ENCODE data around the gene OR51F1. TPM values are rescaled to one million over a fixed set of nuclear protein-coding genes. Genes with fewer than 3 reads are reported as not detected.

OR51F1 gene, protein sequence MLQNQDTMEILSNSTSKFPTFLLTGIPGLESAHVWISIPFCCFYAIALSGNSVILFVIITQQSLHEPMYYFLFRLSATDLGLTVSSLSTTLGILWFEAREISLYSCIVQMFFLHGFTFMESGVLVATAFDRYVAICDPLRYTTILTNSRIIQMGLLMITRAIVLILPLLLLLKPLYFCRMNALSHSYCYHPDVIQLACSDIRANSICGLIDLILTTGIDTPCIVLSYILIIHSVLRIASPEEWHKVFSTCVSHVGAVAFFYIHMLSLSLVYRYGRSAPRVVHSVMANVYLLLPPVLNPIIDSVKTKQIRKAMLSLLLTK
- total RNA-seq = not detected in 2 replicates

DNA sequence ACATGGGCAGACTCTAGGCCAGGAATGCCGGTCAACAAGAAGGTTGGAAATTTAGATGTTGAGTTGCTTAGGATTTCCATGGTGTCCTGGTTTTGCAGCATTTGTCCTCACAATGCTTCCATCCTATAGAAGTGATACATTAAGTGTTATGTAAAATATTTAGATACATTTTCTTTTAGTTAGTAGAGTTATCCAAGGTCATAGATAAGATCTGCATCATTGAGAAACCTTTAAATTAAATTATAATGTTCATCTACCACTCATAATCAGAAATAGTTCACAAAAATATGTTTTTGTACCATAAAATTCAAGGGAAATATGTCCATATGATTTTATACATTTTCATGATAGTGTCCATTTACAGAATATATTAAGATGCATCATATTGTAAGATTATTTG is at the start of gene OR51F1:
Gene OR51F1, minus strand, starts transcription at position 101 of the 400 bp plus-strand sequence. Its CDS starts 0 bp downstream, at position 101.

DNA sequence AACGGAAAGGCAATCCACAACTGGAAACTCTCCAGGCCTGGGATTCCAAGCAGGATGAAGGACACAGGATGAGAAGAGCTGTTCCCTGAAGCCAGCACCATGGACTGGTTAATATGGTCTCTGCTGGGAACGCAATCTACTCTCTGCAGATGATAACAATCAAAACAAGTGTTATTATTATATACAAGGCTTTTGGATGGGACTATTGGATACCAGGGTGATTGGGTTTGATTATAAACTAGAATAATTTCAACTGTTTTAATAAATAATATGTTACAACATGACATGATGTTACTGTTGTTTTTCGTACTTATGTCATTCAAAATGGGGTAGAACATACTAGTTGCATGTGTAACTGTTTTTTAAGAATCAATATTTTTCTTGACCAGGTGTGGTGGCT is 34.5 kb upstream of the OR51F1 start, which contains the start of gene OR52R1:
Gene OR52R1, minus strand, starts transcription at position 101 of the 400 bp plus-strand sequence. Its CDS starts 0 bp downstream, at position 101.

Other genes starting within 250 kb of the OR51F1 start
- not detected in 2 replicates for gene OR52M1, start 224.7 kb downstream of the OR51F1 start, total RNA-seq
- not detected in 2 replicates for gene OR52I2, start 188.2 kb downstream of the OR51F1 start, total RNA-seq
- gene OR52I1, start 175.9 kb downstream of the OR51F1 start, total RNA-seq = not detected in 2 replicates
- 6.2 and 8.1 TPM in 2 replicates for gene TRIM68, start 161.7 kb downstream of the OR51F1 start, total RNA-seq
- not detected in 2 replicates for gene OR51D1, start 132.5 kb downstream of the OR51F1 start, total RNA-seq
- gene OR51E1, start 126.0 kb downstream of the OR51F1 start, total RNA-seq = not detected in 2 replicates
- gene OR51E2, start 72.1 kb downstream of the OR51F1 start, total RNA-seq = not detected in 2 replicates
- not detected in 2 replicates for gene MMP26, start 65.2 kb downstream of the OR51F1 start, total RNA-seq
- not detected in 2 replicates for gene OR52R1, start 34.4 kb upstream of the OR51F1 start, total RNA-seq
- not detected in 2 replicates for gene OR51F2, start 51.4 kb upstream of the OR51F1 start, total RNA-seq
- gene OR51S1, start 79.3 kb upstream of the OR51F1 start, total RNA-seq = not detected in 2 replicates
- 0.13 TPM in 1 of 2 replicates, not detected in the other for gene OR51T1, start 112.0 kb upstream of the OR51F1 start, total RNA-seq
- not detected in 2 replicates for gene OR51A7, start 133.8 kb upstream of the OR51F1 start, total RNA-seq
- gene OR51G2, start 149.4 kb upstream of the OR51F1 start, total RNA-seq = not detected in 2 replicates
- not detected in 2 replicates for gene OR51G1, start 154.4 kb upstream of the OR51F1 start, total RNA-seq
- gene OR51A4, start 177.7 kb upstream of the OR51F1 start, total RNA-seq = not detected in 2 replicates
- gene OR51A2, start 185.8 kb upstream of the OR51F1 start, total RNA-seq = not detected in 2 replicates
- gene OR51L1, start 224.9 kb upstream of the OR51F1 start, total RNA-seq = not detected in 2 replicates